Hypothalamus (tissue), 51 donors: ENCODE data around the gene LSM12.
A peak's percentile ranks its signal among the peaks of the same experiment; 100 is the strongest.
"Not testable (repeated sequence)": the region's sequence is repeated elsewhere in the genome, so short reads cannot be mapped to it uniquely, and the experiment has no call there.

Experiments
- DNase-seq, 51 donors: peaks; one replicate each; lab custom pipeline; 2025; lab: John Stamatoyannopoulos, UW

The LSM12 gene

GRCh38 chr17:44012391-44012790, 54.1 kb downstream of the LSM12 start:
- no peak for DNase-seq

- DNase-seq = no peak
Observed at GRCh38 chr17:44011876-44012275, 54.6 kb downstream of the LSM12 start.

- DNase-seq = no peak
Observed at GRCh38 chr17:44010966-44011647, 55.4 kb downstream of the LSM12 start.

- DNase-seq = no peak
Observed at GRCh38 chr17:44008205-44008909, 58.1 kb downstream of the LSM12 start.

GRCh38 chr17:44007346-44008204, 58.9 kb downstream of the LSM12 start:
- peak in 1 of 51 donors; percentile 36 for DNase-seq

- DNase-seq = peak in 45 of 51 donors; percentile 14 to 85 (median 54)
Observed at GRCh38 chr17:44006598-44007345, 59.7 kb downstream of the LSM12 start.

- DNase-seq = no peak
Observed at GRCh38 chr17:44006272-44006597, 60.2 kb downstream of the LSM12 start.

- DNase-seq = no peak
Observed at GRCh38 chr17:44005527-44006271, 60.8 kb downstream of the LSM12 start.

- peak in 1 of 51 donors; percentile 24 for DNase-seq
Observed at GRCh38 chr17:44004761-44005526, 61.5 kb downstream of the LSM12 start.

- no peak for DNase-seq
Observed at GRCh38 chr17:44004077-44004760, 62.3 kb downstream of the LSM12 start, which contains the start of gene NAGS. TSS of gene NAGS (plus strand) at chr17:44004622. CDS start at chr17:44004664, 42 bp downstream.

- DNase-seq = no peak
Observed at GRCh38 chr17:44002141-44002848, 64.2 kb downstream of the LSM12 start.

GRCh38 chr17:44001461-44001920, 65.0 kb downstream of the LSM12 start:
- no peak for DNase-seq

GRCh38 chr17:44000871-44001460, 65.5 kb downstream of the LSM12 start:
- no peak for DNase-seq

GRCh38 chr17:44000141-44000860, 66.2 kb downstream of the LSM12 start:
- no peak for DNase-seq

- DNase-seq = no peak
Observed at GRCh38 chr17:43999024-43999423, 67.4 kb downstream of the LSM12 start.

- DNase-seq = no peak
Observed at GRCh38 chr17:43998552-43998951, 67.9 kb downstream of the LSM12 start.

GRCh38 chr17:43997180-43997579, 69.3 kb downstream of the LSM12 start:
- not testable (repeated sequence) for DNase-seq
